AG04449 (cell line): Measurements from ENCODE around the gene DST.
A peak's percentile ranks its signal among the peaks of the same experiment; 100 is the strongest.
"Not testable (repeated sequence)": the region's sequence is repeated elsewhere in the genome, so short reads cannot be mapped to it uniquely, and the experiment has no call there.

Experiments used
- CTCF ChIA-PET: fragments of 350-600 bp; formaldehyde crosslinking; extraction: SDS; loops from one replicate; lab custom pipeline; 2021; ENCODE audit warnings: antibody characterized with exemption; lab: Yijun Ruan, JAX
- POLR2A ChIA-PET: fragments of 400-600, 350-600 bp; formaldehyde crosslinking; extraction: SDS; loops from one replicate; lab custom pipeline; 2020; ENCODE audit warnings: antibody characterized with exemption, inconsistent platforms; lab: Yijun Ruan, JAX
- DNase-seq: peaks from one replicate; pipeline ENCODE4 v3.0.0-alpha.2; 2010; ENCODE audit warnings: low read depth, low spot score
- H3K4me3 ChIP-seq: 2 replicates; pipeline ENCODE4 v1.5.1; 2011; ENCODE audit warnings: low read depth, mild to moderate bottlenecking, control low read depth, low read length
- CTCF ChIP-seq: IDR thresholded peaks from one replicate; pipeline ENCODE4 v1.5.1; 2011; ENCODE audit warnings: mild to moderate bottlenecking, moderate library complexity, low read length, control low read depth, inconsistent platforms; ENCODE audit not compliant: insufficient read depth; ENCODE audit errors: missing control alignments

The DST gene

GRCh38 chr6:56571605-56572004 is 71.1 kb downstream of the DST start:
- DNase-seq, result no peak
- TF ChIP-seq CTCF, result no peak
- ChIA-PET CTCF (interaction anchor here (0.6 to 3.9 kb wide), 18 partner anchors 9 to 259 kb away, joined by 3 to 34 read pairs (median 13); no protein-coding TSS in a partner anchor), POLR2A (no interaction called here)
- H3K4me3 ChIP-seq, result no peak overlapping the region

GRCh38 chr6:56570413-56571359 is 72.0 kb downstream of the DST start:
- no peak overlapping the region for H3K4me3 ChIP-seq
- DNase-seq, result no peak
- TF ChIP-seq CTCF, result peak; percentile 49
- POLR2A ChIA-PET, result no interaction called here
- CTCF ChIA-PET, result interaction anchor here (0.6 to 3.9 kb wide), 33 partner anchors 10 to 258 kb away, joined by 3 to 34 read pairs (median 5); no protein-coding TSS in a partner anchor

GRCh38 chr6:56567501-56567900 is 75.2 kb downstream of the DST start:
- DNase-seq, result no peak
- POLR2A ChIA-PET, result no interaction called here
- H3K4me3 ChIP-seq, result no peak overlapping the region
- TF ChIP-seq CTCF, result no peak
- CTCF ChIA-PET, result interaction anchor here (1.0 to 1.7 kb wide), 3 partner anchors 206 to 253 kb away, joined by 3 to 10 read pairs (median 4); no protein-coding TSS in a partner anchor

- CTCF ChIA-PET, result interaction anchor here (3.9 kb wide), 1 partner anchor 8 kb away, joined by 28 read pairs; no protein-coding TSS in a partner anchor
Measured at GRCh38 chr6:56562730-56563129, 80.0 kb downstream of the DST start.

DNA sequence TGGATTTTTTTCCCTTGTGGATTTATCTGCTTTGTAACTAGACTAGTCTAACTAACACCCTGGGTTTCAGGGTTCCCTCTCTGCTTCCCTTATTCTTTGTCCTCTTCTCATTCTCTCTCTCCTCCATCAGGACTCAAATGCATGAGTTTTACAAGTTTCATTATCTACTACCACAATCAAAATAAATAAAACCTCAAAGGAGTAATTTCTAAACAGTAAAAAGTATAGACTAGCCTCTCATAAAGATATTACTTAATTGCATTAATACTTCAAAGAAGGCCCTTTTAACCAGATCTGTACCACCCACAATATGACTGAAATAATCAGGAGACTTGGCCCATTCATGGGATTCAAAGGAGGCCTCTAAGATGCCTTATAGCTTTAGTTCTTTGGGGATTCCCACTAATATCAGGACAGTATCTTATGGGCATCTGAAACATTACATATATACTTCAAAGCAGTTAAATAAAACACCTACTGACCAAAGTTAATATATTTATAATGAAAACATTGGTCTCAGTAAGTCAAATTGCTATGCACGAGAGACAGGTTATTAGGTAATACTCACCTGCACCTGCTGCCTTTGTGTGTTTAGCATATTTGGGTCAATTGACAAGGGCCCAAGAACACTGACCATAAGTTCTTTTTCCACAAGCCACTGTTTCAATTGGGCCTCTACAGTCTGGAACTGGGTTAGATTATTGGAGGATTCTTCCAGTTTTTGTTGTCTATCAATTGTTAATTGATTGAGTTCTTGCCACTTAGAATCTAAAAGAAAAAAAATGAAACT is 85.7 kb downstream of the DST start:
- no peak for DNase-seq
- TF ChIP-seq CTCF, result no peak
- H3K4me3 ChIP-seq, result no peak overlapping the region
- ChIA-PET POLR2A (no interaction called here), CTCF (interaction anchor here (3.5 kb wide), 1 partner anchor 14 kb away, joined by 16 read pairs; no protein-coding TSS in a partner anchor)

More at GRCh38 chr6:56562730-56563129, 80.0 kb downstream of the DST start:
- DNase-seq, POLR2A ChIA-PET, H3K4me3 ChIP-seq: not testable (repeated sequence)

DNA sequence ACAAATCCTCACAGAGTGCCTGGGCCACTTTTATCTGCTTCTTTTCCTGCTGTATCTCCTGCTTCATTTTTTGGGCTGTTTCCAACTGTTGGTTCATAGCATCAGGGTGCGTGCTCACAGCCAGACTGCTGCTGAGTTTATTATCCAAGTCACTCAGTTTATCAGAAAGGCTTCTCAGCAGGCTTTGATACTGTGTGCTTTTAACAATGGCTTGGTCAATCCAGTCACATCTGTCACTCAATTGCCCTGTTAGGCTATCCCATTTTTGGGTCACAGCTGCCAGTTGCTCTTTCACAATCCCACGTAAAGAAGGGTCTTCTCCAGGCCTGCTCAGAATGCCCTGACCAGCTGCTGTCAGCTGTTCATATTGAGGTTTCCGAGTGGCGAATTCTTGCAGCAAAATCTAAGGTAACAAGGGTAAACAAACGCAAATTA is 87.2 kb downstream of the DST start:
- no peak for TF ChIP-seq CTCF
- DNase-seq, result no peak
- CTCF ChIA-PET, result interaction anchor here (3.5 kb wide), 1 partner anchor 15 kb away, joined by 16 read pairs; no protein-coding TSS in a partner anchor
- H3K4me3 ChIP-seq, result no peak overlapping the region
- POLR2A ChIA-PET, result no interaction called here
